K562 (cell line): ENCODE measurements around the gene ENO2. TPM values are rescaled to one million over a fixed set of nuclear protein-coding genes. Genes with fewer than 3 reads are reported as not detected.

Source experiments
- GTF2F1 ChIP-seq: IDR thresholded peaks from 2 replicates; pipeline ENCODE4 v1.6.1; 2011; ENCODE audit warnings: low read depth, low read length, improper control_type of control experiment
- HNRNPLL ChIP-seq: fragments of 200-400 bp; formaldehyde crosslinking; IDR thresholded peaks from 2 replicates; pipeline ENCODE4 v1.6.1; 2017; ENCODE audit warnings: low read length, low read depth, mild to moderate bottlenecking; ENCODE audit not compliant: poor library complexity, severe bottlenecking
- IRF2 ChIP-seq: sonication (generic); formaldehyde crosslinking; IDR thresholded peaks from 2 replicates; pipeline ENCODE4 v1.8.1; 2022; ENCODE audit warnings: mild to moderate bottlenecking, missing genetic modification reagents
- L3MBTL2 ChIP-seq: fragments of 450-650 bp; IDR thresholded peaks from 2 replicates; pipeline ENCODE4 v1.6.1; 2016; ENCODE audit warnings: mild to moderate bottlenecking, moderate library complexity
- NFYB ChIP-seq: IDR thresholded peaks from 2 replicates; pipeline ENCODE4 v1.6.1; 2011; ENCODE audit warnings: mild to moderate bottlenecking, moderate library complexity; ENCODE audit not compliant: insufficient read length; ENCODE audit errors: extremely low read depth
- NR2C2 ChIP-seq, 2 experiments: fragments of 200-800 bp in 1 of 2; sonication (Bioruptor generic) in 1 of 2; sonication (generic) in 1 of 2; formaldehyde crosslinking in 1 of 2; IDR thresholded peaks; 2 replicates each; pipeline versions ENCODE4 v1.6.1 to v1.8.0; 2016 to 2022; ENCODE audit warnings: mild to moderate bottlenecking in 1 of 2, missing compliant biosample characterization in 1 of 2, missing genetic modification characterization in 1 of 2, missing genetic modification reagents in 1 of 2
- NRF1 ChIP-seq, 2 experiments: fragments of 450-650 bp; IDR thresholded peaks in 1 of 2; conservative IDR thresholded peaks in 1 of 2; 2 replicates each; pipeline ENCODE4 v1.6.1; 2014; ENCODE audit warnings: mild to moderate bottlenecking in 2 of 2
- RBFOX2 ChIP-seq: fragments of 200-400 bp; formaldehyde crosslinking; IDR thresholded peaks from 2 replicates; pipeline ENCODE4 v1.6.1; 2017; ENCODE audit warnings: low read depth, mild to moderate bottlenecking, low read length, moderate library complexity
- RBM22 ChIP-seq: fragments of 200-400 bp; formaldehyde crosslinking; IDR thresholded peaks from 2 replicates; pipeline ENCODE4 v1.6.1; 2018; ENCODE audit warnings: low read length, low read depth; ENCODE audit not compliant: poor library complexity, severe bottlenecking
- TCF7L2 ChIP-seq: fragments of 150-350 bp; IDR thresholded peaks from 2 replicates; pipeline ENCODE4 v1.6.1; 2016; ENCODE audit warnings: low read depth, mild to moderate bottlenecking, low read length, moderate library complexity
- ZC3H8 ChIP-seq: fragments of 450-650 bp; IDR thresholded peaks from 2 replicates; pipeline ENCODE4 v1.6.1; 2017
- ZFP36 ChIP-seq: fragments of 150-350 bp; IDR thresholded peaks from 2 replicates; pipeline ENCODE4 v1.6.1; 2018; ENCODE audit warnings: low read length, low read depth; ENCODE audit not compliant: partially characterized antibody
- ZNF197 ChIP-seq: fragments of 200-800 bp; sonication (Bioruptor generic); IDR thresholded peaks from 2 replicates; pipeline ENCODE4 v1.6.1; 2016; ENCODE audit warnings: low read depth, missing genetic modification characterization, missing compliant biosample characterization
- ZNF3 ChIP-seq: fragments of 250-450 bp; sonication (Bioruptor Pico); IDR thresholded peaks from 2 replicates; pipeline ENCODE4 v1.5.0; 2021; ENCODE audit warnings: mild to moderate bottlenecking, moderate library complexity
- ZNF408 ChIP-seq: fragments of 250-450 bp; sonication (Bioruptor Pico); IDR thresholded peaks from 2 replicates; pipeline ENCODE4 v1.4.0; 2020; ENCODE audit warnings: low read depth, mild to moderate bottlenecking, moderate library complexity
- ZNF589 ChIP-seq: fragments of 200-800 bp; sonication (Bioruptor generic); IDR thresholded peaks from 2 replicates; pipeline ENCODE4 v1.6.1; 2016; ENCODE audit warnings: low read depth, missing genetic modification characterization, missing compliant biosample characterization
- ZNF695 ChIP-seq: fragments of 450-650 bp; formaldehyde crosslinking; IDR thresholded peaks from 2 replicates; pipeline ENCODE4 v1.4.0; 2020; ENCODE audit warnings: mild to moderate bottlenecking, moderate library complexity
- polyA plus RNA-seq, 8 experiments: library from polyadenylated mRNA; depleted of rRNA in 4 of 8; stranded (reverse) in 5 of 8; unstranded in 3 of 8; fragments of >200 nt; fragmentation: Nextera tagmentation in 2 of 8; fragmentation: Illumina TruSeq in 1 of 8; extraction: Ambion mirVana in 2 of 8; extraction: Trizol in 1 of 8; gene quantifications; 2 replicates each; pipeline versions ENCODE4 v1.2.1 to v1.2.3, GENCODE V29; 2011 to 2014; ENCODE audit warnings: inconsistent platforms in 1 of 8, missing spikeins in 1 of 8
- total RNA-seq, 7 experiments: library from RNA; depleted of rRNA in 6 of 7; stranded (reverse); fragments of >200 nt in 6 of 7; fragmentation: Illumina TruSeq in 2 of 7; extraction: Trizol in 2 of 7; gene quantifications; 2 replicates each; pipeline versions ENCODE4 v1.2.1 to v1.2.3, GENCODE V29; 2011 to 2021; ENCODE audit warnings: low replicate concordance in 1 of 7
- TF ChIP-seq, protein P1 (sequence below): fragments of 450-650 bp; formaldehyde crosslinking; IDR thresholded peaks from 2 replicates; pipeline ENCODE4 v1.4.0; 2020; ENCODE audit warnings: mild to moderate bottlenecking, moderate library complexity
- TF ChIP-seq, protein P2 (sequence below): fragments of 250-450 bp; sonication (Bioruptor Pico); IDR thresholded peaks from 2 replicates; pipeline ENCODE4 v1.8.0; 2022; ENCODE audit warnings: moderate library complexity, mild to moderate bottlenecking, inconsistent platforms
- TF ChIP-seq, protein P3 (sequence below), 2 experiments: IDR thresholded peaks; 2 replicates each; pipeline ENCODE4 v1.6.1; 2011; ENCODE audit warnings: borderline replicate concordance in 1 of 2, control low read depth in 1 of 2, low read depth in 1 of 2, low read length in 1 of 2, mild to moderate bottlenecking in 1 of 2, mixed read lengths in 1 of 2, moderate library complexity in 1 of 2; ENCODE audit not compliant: insufficient read depth in 1 of 2, insufficient read length in 1 of 2, poor library complexity in 1 of 2, severe bottlenecking in 1 of 2; ENCODE audit errors: extremely low read depth in 1 of 2
- TF ChIP-seq, protein P4 (sequence below): sonication (generic); formaldehyde crosslinking; IDR thresholded peaks from 2 replicates; pipeline ENCODE4 v1.8.1; 2023; ENCODE audit warnings: mild to moderate bottlenecking, missing genetic modification reagents

The ENO2 gene
- total and polyA plus RNA-seq, 9 of the 15 experiments (the other 6 are each of a cell fraction or from before 2014, with no cell fraction given) = 10.9 to 43.3 (median 21.0) TPM

DNA sequence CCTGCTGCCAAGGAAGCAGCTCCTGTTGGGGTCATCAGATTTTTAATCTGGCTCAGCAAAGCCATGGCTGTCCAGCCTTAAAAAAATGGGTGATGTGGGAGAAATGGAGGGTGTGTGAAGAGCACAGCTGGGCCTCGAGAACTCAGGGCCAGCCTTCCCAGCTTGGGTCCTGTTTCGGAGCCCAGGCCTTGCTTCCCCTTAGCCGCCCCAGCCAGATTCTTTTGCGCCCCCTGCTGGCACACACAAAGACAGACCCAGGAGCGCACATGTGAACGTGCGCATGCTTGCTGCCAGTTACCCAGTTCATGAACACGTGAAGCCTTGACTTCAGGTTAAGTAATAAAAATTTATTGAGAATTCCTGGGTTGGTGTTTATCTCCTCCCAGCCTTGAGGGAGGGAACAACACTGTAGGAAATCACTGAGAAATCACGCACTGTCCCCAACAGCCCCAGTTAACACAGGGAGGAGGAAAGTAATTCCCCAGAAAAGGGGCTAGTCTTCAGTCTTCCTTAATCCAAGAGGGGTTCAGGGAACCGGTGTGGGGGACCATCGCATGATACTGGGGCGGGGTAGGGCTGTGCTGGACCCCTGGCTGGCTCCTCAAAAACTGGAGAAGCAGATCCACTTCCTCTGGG, 50.8 kb downstream of the ENO2 start (continued):
- no peak for TF ChIP-seq RBM22
- TF ChIP-seq ZNF3 (CRISPR knock-in tag) = no peak
- TF ChIP-seq, protein P1, sequence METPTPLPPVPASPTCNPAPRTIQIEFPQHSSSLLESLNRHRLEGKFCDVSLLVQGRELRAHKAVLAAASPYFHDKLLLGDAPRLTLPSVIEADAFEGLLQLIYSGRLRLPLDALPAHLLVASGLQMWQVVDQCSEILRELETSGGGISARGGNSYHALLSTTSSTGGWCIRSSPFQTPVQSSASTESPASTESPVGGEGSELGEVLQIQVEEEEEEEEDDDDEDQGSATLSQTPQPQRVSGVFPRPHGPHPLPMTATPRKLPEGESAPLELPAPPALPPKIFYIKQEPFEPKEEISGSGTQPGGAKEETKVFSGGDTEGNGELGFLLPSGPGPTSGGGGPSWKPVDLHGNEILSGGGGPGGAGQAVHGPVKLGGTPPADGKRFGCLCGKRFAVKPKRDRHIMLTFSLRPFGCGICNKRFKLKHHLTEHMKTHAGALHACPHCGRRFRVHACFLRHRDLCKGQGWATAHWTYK = 0 out of 2 replicates have a peak, but pooled peaks have one; percentile 39
- TF ChIP-seq NR2C2 (CRISPR knock-in tag; IDR thresholded peaks at IDR 0.05) = no peak
- no peak for TF ChIP-seq NR2C2 (tag; IDR thresholded peaks at IDR 0.05)
- TF ChIP-seq, protein P2, sequence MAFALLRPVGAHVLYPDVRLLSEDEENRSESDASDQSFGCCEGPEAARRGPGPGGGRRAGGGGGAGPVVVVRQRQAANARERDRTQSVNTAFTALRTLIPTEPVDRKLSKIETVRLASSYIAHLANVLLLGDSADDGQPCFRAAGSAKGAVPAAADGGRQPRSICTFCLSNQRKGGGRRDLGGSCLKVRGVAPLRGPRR (CRISPR knock-in tag) = no peak
- no peak for TF ChIP-seq ZNF197 (CRISPR knock-in tag)
- no peak for TF ChIP-seq TCF7L2
- TF ChIP-seq IRF2 (CRISPR knock-in tag) = no peak
- TF ChIP-seq HNRNPLL = no peak
- no peak for TF ChIP-seq ZC3H8
- peak; percentile 62 for TF ChIP-seq RBFOX2
- TF ChIP-seq, protein P3, sequence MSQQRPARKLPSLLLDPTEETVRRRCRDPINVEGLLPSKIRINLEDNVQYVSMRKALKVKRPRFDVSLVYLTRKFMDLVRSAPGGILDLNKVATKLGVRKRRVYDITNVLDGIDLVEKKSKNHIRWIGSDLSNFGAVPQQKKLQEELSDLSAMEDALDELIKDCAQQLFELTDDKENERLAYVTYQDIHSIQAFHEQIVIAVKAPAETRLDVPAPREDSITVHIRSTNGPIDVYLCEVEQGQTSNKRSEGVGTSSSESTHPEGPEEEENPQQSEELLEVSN (IDR thresholded peaks at IDR 0.05; ENCODE audit: borderline replicate concordance in 1 of 2, extremely low read depth in 1 of 2, insufficient read depth in 1 of 2, insufficient read length in 1 of 2, low read depth in 1 of 2, low read length in 1 of 2, poor library complexity in 1 of 2, severe bottlenecking in 1 of 2) = peak; percentile 64 to 68
- TF ChIP-seq ZNF589 (CRISPR knock-in tag) = no peak; the same call in 1 of the 2 replicates
- no peak for TF ChIP-seq ZNF408 (CRISPR knock-in tag)
- TF ChIP-seq ZFP36 = no peak
- TF ChIP-seq GTF2F1 = no peak
- TF ChIP-seq NFYB = no peak
- peak; percentile 90 to 91 for TF ChIP-seq NRF1 (conservative IDR thresholded peaks at IDR 0.05 in 1 of 2, IDR thresholded peaks at IDR 0.05 in 1 of 2)
- peak; percentile 91 for TF ChIP-seq L3MBTL2
- TF ChIP-seq, protein P4, sequence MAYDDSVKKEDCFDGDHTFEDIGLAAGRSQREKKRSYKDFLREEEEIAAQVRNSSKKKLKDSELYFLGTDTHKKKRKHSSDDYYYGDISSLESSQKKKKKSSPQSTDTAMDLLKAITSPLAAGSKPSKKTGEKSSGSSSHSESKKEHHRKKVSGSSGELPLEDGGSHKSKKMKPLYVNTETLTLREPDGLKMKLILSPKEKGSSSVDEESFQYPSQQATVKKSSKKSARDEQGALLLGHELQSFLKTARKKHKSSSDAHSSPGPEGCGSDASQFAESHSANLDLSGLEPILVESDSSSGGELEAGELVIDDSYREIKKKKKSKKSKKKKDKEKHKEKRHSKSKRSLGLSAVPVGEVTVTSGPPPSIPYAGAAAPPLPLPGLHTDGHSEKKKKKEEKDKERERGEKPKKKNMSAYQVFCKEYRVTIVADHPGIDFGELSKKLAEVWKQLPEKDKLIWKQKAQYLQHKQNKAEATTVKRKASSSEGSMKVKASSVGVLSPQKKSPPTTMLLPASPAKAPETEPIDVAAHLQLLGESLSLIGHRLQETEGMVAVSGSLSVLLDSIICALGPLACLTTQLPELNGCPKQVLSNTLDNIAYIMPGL (CRISPR knock-in tag) = no peak
- TF ChIP-seq ZNF695 (CRISPR knock-in tag) = no peak
